ENCODE measurements around the gene PCK1. TPM values are rescaled to one million over a fixed set of nuclear protein-coding genes. Genes with fewer than 3 reads are reported as not detected.

PCK1 gene
- total RNA-seq, 1 experiment from 2014 or later = 0.17 TPM

- TF ChIP-seq, protein P1, sequence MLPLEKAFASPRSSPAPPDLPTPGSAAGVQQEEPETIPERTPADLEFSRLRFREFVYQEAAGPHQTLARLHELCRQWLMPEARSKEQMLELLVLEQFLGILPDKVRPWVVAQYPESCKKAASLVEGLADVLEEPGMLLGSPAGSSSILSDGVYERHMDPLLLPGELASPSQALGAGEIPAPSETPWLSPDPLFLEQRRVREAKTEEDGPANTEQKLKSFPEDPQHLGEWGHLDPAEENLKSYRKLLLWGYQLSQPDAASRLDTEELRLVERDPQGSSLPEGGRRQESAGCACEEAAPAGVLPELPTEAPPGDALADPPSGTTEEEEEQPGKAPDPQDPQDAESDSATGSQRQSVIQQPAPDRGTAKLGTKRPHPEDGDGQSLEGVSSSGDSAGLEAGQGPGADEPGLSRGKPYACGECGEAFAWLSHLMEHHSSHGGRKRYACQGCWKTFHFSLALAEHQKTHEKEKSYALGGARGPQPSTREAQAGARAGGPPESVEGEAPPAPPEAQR (CRISPR knock-in tag; IDR thresholded peaks at IDR 0.05) = no peak
- TF ChIP-seq MXD4 (CRISPR knock-in tag; IDR thresholded peaks at IDR 0.05; ENCODE audit: borderline replicate concordance) (no peak), KAT7 (CRISPR knock-in tag; IDR thresholded peaks at IDR 0.05; ENCODE audit: borderline replicate concordance) (no peak), MYBL2 (CRISPR knock-in tag; IDR thresholded peaks at IDR 0.05) (no peak), ETV6 (CRISPR knock-in tag; IDR thresholded peaks at IDR 0.05) (no peak), SOX15 (CRISPR knock-in tag; IDR thresholded peaks at IDR 0.05) (no peak), ZNF423 (CRISPR knock-in tag; IDR thresholded peaks at IDR 0.05) (peak; percentile 94), JAZF1 (CRISPR knock-in tag; IDR thresholded peaks at IDR 0.05) (no peak)
- TF ChIP-seq, protein P2, sequence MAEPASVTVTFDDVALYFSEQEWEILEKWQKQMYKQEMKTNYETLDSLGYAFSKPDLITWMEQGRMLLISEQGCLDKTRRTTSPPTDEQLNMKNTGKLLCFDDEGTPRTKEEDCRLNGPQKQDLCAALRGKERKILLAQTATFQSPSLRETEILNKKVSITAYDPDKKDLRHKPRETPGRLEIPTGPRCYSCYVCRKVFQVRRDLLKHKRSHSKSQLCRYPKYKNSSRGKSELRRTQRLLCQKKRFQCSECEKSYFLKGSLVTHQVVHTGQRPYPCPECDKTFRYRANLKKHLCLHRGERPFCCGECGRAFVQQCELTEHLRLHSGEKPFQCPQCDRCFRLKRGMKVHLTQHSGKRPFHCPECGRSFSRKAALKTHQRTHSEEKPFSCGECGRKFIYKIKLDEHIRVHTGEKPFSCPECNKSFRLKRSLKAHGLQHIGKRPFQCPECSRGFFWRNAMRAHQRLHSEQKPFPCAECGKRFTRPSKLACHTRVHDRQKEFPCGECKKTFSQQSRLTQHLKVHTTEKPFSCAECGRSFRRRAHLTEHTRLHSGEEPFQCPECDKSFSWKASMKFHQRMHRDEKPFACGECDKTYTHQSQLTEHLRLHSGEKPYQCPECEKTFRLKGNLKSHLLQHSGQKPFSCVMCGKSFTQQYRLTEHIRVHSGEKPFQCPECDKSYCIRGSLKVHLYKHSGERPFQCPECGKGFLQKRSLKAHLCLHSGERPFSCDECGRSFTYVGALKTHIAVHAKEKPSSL (CRISPR knock-in tag; conservative IDR thresholded peaks at IDR 0.05) = no peak
- TF ChIP-seq, protein P3, sequence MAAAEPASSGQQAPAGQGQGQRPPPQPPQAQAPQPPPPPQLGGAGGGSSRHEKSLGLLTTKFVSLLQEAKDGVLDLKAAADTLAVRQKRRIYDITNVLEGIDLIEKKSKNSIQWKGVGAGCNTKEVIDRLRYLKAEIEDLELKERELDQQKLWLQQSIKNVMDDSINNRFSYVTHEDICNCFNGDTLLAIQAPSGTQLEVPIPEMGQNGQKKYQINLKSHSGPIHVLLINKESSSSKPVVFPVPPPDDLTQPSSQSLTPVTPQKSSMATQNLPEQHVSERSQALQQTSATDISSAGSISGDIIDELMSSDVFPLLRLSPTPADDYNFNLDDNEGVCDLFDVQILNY (CRISPR knock-in tag; IDR thresholded peaks at IDR 0.05) = no peak
- TF ChIP-seq, protein P4, sequence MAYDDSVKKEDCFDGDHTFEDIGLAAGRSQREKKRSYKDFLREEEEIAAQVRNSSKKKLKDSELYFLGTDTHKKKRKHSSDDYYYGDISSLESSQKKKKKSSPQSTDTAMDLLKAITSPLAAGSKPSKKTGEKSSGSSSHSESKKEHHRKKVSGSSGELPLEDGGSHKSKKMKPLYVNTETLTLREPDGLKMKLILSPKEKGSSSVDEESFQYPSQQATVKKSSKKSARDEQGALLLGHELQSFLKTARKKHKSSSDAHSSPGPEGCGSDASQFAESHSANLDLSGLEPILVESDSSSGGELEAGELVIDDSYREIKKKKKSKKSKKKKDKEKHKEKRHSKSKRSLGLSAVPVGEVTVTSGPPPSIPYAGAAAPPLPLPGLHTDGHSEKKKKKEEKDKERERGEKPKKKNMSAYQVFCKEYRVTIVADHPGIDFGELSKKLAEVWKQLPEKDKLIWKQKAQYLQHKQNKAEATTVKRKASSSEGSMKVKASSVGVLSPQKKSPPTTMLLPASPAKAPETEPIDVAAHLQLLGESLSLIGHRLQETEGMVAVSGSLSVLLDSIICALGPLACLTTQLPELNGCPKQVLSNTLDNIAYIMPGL (CRISPR knock-in tag; IDR thresholded peaks at IDR 0.05) = 0 out of 2 replicates have a peak, but pooled peaks have one; percentile 27
Measured at GRCh38 chr20:57596998-57597939, 36.4 kb downstream of the PCK1 start (continued).

GRCh38 chr20:57598060-57598459 is 37.1 kb downstream of the PCK1 start:
- ChIA-PET POLR2A (no interaction called here), CTCF (interaction anchor here (0.5 to 2.1 kb wide), 11 partner anchors 11 to 631 kb away, joined by 3 to 8 read pairs (median 4); no protein-coding TSS in a partner anchor)
- Mint-ChIP-seq H3K27me3 (ENCODE audit: low read depth) (peaks cover 2% of the 10 kb centered on the region; the same call in 1 of the 2 replicates), H3K4me3 (no peak overlapping the region), H3K27ac (no peak overlapping the region), H3K4me1 (peaks cover 14% of the 10 kb centered on the region), H3K9me3 (peaks cover 6% of the 10 kb centered on the region; the same call in 1 of the 2 replicates), H3K36me3 (no peaks in the 10 kb centered on the region)
- DNase-seq (ENCODE audit: low spot score) (no peak), ATAC-seq (no peak)
- TF ChIP-seq, protein P5, sequence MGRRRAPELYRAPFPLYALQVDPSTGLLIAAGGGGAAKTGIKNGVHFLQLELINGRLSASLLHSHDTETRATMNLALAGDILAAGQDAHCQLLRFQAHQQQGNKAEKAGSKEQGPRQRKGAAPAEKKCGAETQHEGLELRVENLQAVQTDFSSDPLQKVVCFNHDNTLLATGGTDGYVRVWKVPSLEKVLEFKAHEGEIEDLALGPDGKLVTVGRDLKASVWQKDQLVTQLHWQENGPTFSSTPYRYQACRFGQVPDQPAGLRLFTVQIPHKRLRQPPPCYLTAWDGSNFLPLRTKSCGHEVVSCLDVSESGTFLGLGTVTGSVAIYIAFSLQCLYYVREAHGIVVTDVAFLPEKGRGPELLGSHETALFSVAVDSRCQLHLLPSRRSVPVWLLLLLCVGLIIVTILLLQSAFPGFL (CRISPR knock-in tag; IDR thresholded peaks at IDR 0.05; ENCODE audit: borderline replicate concordance) = no peak
- TF ChIP-seq SOX15 (CRISPR knock-in tag; IDR thresholded peaks at IDR 0.05) (no peak), RELA (CRISPR knock-in tag; IDR thresholded peaks at IDR 0.05; ENCODE audit: borderline replicate concordance) (no peak), FOXJ3 (CRISPR knock-in tag; IDR thresholded peaks at IDR 0.05; ENCODE audit: borderline replicate concordance) (no peak), MXD4 (CRISPR knock-in tag; IDR thresholded peaks at IDR 0.05; ENCODE audit: borderline replicate concordance) (no peak), ZBTB21 (CRISPR knock-in tag; IDR thresholded peaks at IDR 0.05; ENCODE audit: borderline replicate concordance) (no peak), CBFB (CRISPR knock-in tag; IDR thresholded peaks at IDR 0.05; ENCODE audit: low read depth) (no peak), ZNF317 (CRISPR knock-in tag; IDR thresholded peaks at IDR 0.05; ENCODE audit: borderline replicate concordance, low read depth) (no peak)
- TF ChIP-seq, protein P6, sequence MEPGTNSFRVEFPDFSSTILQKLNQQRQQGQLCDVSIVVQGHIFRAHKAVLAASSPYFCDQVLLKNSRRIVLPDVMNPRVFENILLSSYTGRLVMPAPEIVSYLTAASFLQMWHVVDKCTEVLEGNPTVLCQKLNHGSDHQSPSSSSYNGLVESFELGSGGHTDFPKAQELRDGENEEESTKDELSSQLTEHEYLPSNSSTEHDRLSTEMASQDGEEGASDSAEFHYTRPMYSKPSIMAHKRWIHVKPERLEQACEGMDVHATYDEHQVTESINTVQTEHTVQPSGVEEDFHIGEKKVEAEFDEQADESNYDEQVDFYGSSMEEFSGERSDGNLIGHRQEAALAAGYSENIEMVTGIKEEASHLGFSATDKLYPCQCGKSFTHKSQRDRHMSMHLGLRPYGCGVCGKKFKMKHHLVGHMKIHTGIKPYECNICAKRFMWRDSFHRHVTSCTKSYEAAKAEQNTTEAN (CRISPR knock-in tag; IDR thresholded peaks at IDR 0.05) = no peak
- TF ChIP-seq, protein P7, sequence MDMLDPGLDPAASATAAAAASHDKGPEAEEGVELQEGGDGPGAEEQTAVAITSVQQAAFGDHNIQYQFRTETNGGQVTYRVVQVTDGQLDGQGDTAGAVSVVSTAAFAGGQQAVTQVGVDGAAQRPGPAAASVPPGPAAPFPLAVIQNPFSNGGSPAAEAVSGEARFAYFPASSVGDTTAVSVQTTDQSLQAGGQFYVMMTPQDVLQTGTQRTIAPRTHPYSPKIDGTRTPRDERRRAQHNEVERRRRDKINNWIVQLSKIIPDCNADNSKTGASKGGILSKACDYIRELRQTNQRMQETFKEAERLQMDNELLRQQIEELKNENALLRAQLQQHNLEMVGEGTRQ (CRISPR knock-in tag; IDR thresholded peaks at IDR 0.05) = no peak
- TF ChIP-seq, protein P1 (CRISPR knock-in tag; IDR thresholded peaks at IDR 0.05) = no peak
- TF ChIP-seq, protein P8, sequence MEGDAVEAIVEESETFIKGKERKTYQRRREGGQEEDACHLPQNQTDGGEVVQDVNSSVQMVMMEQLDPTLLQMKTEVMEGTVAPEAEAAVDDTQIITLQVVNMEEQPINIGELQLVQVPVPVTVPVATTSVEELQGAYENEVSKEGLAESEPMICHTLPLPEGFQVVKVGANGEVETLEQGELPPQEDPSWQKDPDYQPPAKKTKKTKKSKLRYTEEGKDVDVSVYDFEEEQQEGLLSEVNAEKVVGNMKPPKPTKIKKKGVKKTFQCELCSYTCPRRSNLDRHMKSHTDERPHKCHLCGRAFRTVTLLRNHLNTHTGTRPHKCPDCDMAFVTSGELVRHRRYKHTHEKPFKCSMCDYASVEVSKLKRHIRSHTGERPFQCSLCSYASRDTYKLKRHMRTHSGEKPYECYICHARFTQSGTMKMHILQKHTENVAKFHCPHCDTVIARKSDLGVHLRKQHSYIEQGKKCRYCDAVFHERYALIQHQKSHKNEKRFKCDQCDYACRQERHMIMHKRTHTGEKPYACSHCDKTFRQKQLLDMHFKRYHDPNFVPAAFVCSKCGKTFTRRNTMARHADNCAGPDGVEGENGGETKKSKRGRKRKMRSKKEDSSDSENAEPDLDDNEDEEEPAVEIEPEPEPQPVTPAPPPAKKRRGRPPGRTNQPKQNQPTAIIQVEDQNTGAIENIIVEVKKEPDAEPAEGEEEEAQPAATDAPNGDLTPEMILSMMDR (IDR thresholded peaks at IDR 0.05) = no peak

Measured in WTC11 (cell line).